NCI-H774 (cell line): ENCODE data around the gene CYLC1.

Source experiments
- DNase-seq: peaks from one replicate; lab custom pipeline; 2025; lab: John Stamatoyannopoulos, UW

The CYLC1 gene

GRCh38 chrX:83860846-83861245 is at the start of gene CYLC1:
CYLC1 (plus strand) TSS chrX:83861146; CDS start chrX:83861183, 37 bp downstream.
- no peak for DNase-seq

GRCh38 chrX:83819304-83819703 is 41.6 kb upstream of the CYLC1 start:
- no peak for DNase-seq

- no peak for DNase-seq
Observed at GRCh38 chrX:83829874-83830273, 31.1 kb upstream of the CYLC1 start.

GRCh38 chrX:83845397-83845796 is 15.5 kb upstream of the CYLC1 start:
- DNase-seq, result peak; percentile 1

- no peak for DNase-seq
Observed at GRCh38 chrX:83847339-83847738, 13.6 kb upstream of the CYLC1 start.

GRCh38 chrX:83888585-83888984 is 27.6 kb downstream of the CYLC1 start:
- no peak for DNase-seq

GRCh38 chrX:83892433-83892832 is 31.5 kb downstream of the CYLC1 start:
- no peak for DNase-seq

GRCh38 chrX:83906921-83907320 is 46.0 kb downstream of the CYLC1 start:
- no peak for DNase-seq

GRCh38 chrX:83916525-83916924 is 55.6 kb downstream of the CYLC1 start:
- DNase-seq, result no peak

GRCh38 chrX:83934220-83934619 is 73.3 kb downstream of the CYLC1 start:
- DNase-seq, result no peak
